Aorta (tissue), 5 donors: Measurements from ENCODE around the gene ING3. TPM values are rescaled to one million over a fixed set of nuclear protein-coding genes. Genes with fewer than 3 reads are reported as not detected.

Experiments
- ATAC-seq: fragments of 200-7000 bp; cut with Tn5 transposase; one replicate; pipeline ENCODE4 v1.9.1; 2022; ENCODE audit warnings: moderate library complexity; ENCODE audit not compliant: low FRiP score
- DNase-seq, 2 donors: peaks; one replicate each; pipeline ENCODE4 v3.0.0-alpha.2; 2020
- H3K27ac ChIP-seq, 2 donors: one replicate each; pipeline ENCODE4 v1.5.1; 2013; ENCODE audit warnings: low read length in 2 of 2, mild to moderate bottlenecking in 2 of 2, moderate library complexity in 2 of 2, control low read depth in 1 of 2, inconsistent platforms in 1 of 2, low read depth in 1 of 2
- H3K27me3 ChIP-seq, 2 donors: one replicate each; pipeline ENCODE4 v1.6.1; 2013; ENCODE audit warnings: control low read depth in 1 of 2, low read length in 1 of 2, mild to moderate bottlenecking in 1 of 2, moderate library complexity in 1 of 2; ENCODE audit not compliant: insufficient read depth in 2 of 2, control insufficient read depth in 1 of 2
- H3K36me3 ChIP-seq, 2 donors: one replicate each; pipeline ENCODE4 v1.6.1; 2013; ENCODE audit warnings: control low read depth in 1 of 2, low read length in 1 of 2, mild to moderate bottlenecking in 1 of 2; ENCODE audit not compliant: insufficient read depth in 2 of 2, control insufficient read depth in 1 of 2
- H3K4me1 ChIP-seq, 2 donors: one replicate each; pipeline ENCODE4 v1.6.1; 2013; ENCODE audit warnings: low read length in 2 of 2, control low read depth in 1 of 2, mild to moderate bottlenecking in 1 of 2, moderate library complexity in 1 of 2; ENCODE audit not compliant: insufficient read depth in 2 of 2, control insufficient read depth in 1 of 2
- H3K4me3 ChIP-seq, 2 donors: one replicate each; pipeline ENCODE4 v1.5.1; 2013; ENCODE audit warnings: low read length in 2 of 2, control low read depth in 1 of 2, mild to moderate bottlenecking in 1 of 2
- H3K9me3 ChIP-seq: one replicate; pipeline ENCODE4 v1.6.1; 2013; ENCODE audit warnings: mild to moderate bottlenecking, low read length; ENCODE audit not compliant: control insufficient read depth
- WGBS, 2 donors: extraction: QIAGEN DNeasy Blood & Tissue Kit; methylation state at CpG; one replicate each; pipeline ENCODE4 v1.1.7; 2013; 5-methylcytosine and 5-hydroxymethylcytosine counted together
- intact Hi-C, 2 donors: fragments of 100-400 bp; cut with DNase I; formaldehyde crosslinking; loops; one replicate each; pipeline versions ENCODE4 v1.14.2 to v1.15.0; 2022
- polyA plus RNA-seq, 2 donors: library from polyadenylated mRNA; stranded (reverse); fragments of 200-250 nt; gene quantifications; one replicate each; pipeline ENCODE4 v1.2.3, GENCODE V29; 2013
- total RNA-seq, 2 donors: library from RNA; stranded (reverse); fragmentation: NEBNext Ultra II Directional; extraction: Animal tissue kit (Norgen Biotek cat#: 25700); gene quantifications; one replicate each; pipeline ENCODE4 v1.2.1, GENCODE V29; 2021
- donor health status: healthy with polysubstance abuse.
- donor health status: Bipolar disorder and iron deficiency.
- donor health status: DM: no; HTN: no; CAD: no.
- donor health status: DM: no; HTN: no; CAD: no.
- donor health status: DM: yes; HTN: yes; CAD: no.

The ING3 gene
- total and polyA plus RNA-seq, 4 donors = 7.5 to 16.0 (median 15.7) TPM

DNA sequence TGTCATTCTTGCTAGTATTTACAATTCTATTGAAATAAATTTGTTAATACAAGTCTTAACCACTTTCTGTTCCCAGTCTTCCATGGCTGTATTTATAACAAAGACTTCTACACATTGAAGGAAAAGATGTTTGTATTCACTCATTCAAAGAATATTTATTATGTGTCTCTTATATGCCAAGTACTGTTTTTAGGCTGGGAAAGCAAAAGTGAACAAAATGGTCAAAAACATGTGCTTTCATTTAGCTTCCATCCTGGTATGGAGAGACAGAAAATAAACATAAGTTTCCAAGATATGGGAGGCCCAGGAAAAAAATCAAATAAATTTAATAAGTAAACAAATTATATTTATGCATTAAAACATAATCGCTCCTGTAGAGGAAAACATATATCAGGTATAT, 60.8 kb downstream of the ING3 start:
- Histone ChIP-seq H3K36me3 (no peaks in the 10 kb centered on the region), H3K27me3 (no peaks in the 10 kb centered on the region), H3K4me1 (peaks cover 0 to 2% of the 10 kb centered on the region in 2 donors), H3K9me3 (no peaks in the 10 kb centered on the region), H3K27ac (no peak overlapping the region), H3K4me3 (no peak overlapping the region)
- intact Hi-C loops = no loop called here
- WGBS, 2 donors = 86 to 93% methylated on average over 1 of the region's 1 CpG
- ATAC-seq (no peak), DNase-seq (no peak)

DNA sequence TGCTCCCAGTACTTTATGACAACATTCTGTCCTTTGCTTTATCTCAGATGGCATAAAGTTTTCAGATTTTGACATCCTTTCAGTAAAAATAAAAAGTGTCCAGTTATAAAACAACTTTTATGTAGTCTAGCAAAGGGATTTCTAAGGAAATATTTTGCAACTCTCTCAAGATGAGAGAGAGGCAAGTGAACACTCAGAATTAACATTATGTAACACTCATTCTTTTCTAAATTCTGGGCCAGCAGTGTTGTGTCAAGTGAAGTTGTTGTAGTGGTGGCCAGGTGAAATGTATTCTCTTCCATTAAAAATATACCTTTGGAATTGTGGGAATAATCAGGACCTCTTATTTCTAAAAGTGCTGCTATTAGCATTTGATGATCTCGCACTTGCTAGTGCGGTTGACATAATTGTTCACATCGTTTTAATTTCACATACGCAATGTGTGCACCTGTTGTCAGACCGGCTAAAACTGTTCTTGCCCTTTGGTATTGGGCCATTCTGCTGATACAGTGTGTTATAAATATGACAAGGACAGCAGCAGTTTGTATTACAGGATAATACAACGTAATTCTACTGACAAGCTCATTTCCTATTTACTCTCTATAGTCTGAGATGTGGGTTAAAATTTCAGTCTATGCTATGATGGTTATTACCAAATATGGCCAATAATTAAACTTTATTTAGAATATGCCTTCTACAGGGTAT, 61.7 kb downstream of the ING3 start:
- Histone ChIP-seq H3K9me3 (no peaks in the 10 kb centered on the region), H3K27ac (no peak overlapping the region), H3K4me1 (peaks cover 2 to 5% of the 10 kb centered on the region in 2 donors), H3K27me3 (no peaks in the 10 kb centered on the region), H3K4me3 (no peak overlapping the region), H3K36me3 (no peaks in the 10 kb centered on the region)
- ATAC-seq = no peak
- intact Hi-C loops = no loop called here
- WGBS, 2 donors = 89 to 93% methylated on average over 6 of the region's 6 CpGs
- no peak for DNase-seq

DNA sequence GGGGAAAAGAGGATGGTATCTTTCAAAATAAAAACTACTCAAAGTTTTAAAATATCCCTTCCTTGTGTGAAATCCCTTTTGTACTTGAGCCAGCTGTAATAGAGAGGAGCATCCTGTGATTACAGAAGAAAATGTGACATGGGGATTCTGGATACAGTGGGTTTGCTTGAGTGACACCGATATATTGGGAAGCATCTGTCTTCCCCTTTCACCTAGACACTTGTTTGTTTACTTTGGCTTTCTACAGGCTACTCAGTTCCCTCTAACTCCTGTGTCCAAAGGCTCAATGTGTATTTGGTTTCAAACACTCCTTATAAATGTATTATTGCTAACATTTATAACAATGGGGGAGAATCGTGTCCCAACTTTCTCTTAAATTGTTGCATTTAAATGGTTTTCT, 62.3 kb downstream of the ING3 start:
- WGBS, 2 donors = 77 to 78% methylated on average over 2 of the region's 2 CpGs
- no peak for ATAC-seq
- Histone ChIP-seq H3K9me3 (no peaks in the 10 kb centered on the region), H3K4me3 (no peak overlapping the region), H3K27me3 (no peaks in the 10 kb centered on the region), H3K27ac (no peak overlapping the region), H3K36me3 (no peaks in the 10 kb centered on the region), H3K4me1 (peaks cover 2 to 5% of the 10 kb centered on the region in 2 donors)
- intact Hi-C loops = no loop called here
- DNase-seq = no peak

DNA sequence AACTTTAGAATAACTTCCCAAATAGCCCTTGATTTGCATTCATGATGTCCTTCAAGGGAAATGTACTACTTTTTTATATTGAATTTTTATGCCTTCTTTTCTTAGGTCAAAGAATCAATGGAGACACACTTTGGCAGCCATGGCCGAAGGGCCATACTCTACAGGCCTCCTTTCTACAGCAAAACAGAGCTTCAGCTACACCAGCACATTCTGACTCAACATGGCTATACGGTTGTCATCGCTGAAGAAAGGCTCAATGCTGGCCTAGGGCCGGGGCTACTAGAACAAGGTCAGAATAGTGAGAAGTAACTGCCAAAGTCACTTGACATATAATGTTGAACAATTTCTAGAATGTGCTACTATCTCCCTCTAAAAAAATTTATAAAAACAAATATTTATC, 65.0 kb downstream of the ING3 start:
- Histone ChIP-seq H3K4me1 (peaks cover 2 to 7% of the 10 kb centered on the region in 2 donors), H3K9me3 (no peaks in the 10 kb centered on the region), H3K27me3 (no peaks in the 10 kb centered on the region), H3K27ac (no peak overlapping the region), H3K36me3 (no peaks in the 10 kb centered on the region), H3K4me3 (no peak overlapping the region)
- WGBS, 2 donors = 87 to 89% methylated on average over 4 of the region's 4 CpGs
- ATAC-seq = no peak
- intact Hi-C loops = no loop called here
- DNase-seq = no peak

DNA sequence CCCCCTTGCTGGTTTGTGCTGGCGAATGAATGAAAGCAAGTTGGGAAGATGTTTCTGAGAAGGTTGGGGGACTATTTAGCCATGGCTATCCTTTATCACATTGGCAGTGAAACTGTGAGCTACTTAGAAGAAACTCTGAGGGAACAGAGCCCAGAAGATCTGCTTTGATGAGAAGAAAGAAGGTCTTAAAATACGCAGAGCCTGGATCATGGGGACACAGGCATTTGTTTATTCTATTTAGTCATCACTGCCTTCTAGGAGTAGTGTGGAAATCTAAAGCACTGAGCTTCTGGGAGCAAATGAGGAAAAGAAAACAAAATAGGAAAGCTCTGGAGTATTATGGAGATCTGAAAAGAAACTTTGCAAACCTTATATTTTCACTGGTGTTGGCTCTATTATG, 66.4 kb downstream of the ING3 start:
- Histone ChIP-seq H3K27me3 (no peaks in the 10 kb centered on the region), H3K36me3 (no peaks in the 10 kb centered on the region), H3K27ac (peak overlapping the region in 1 of 2 donors; percentile 20), H3K9me3 (no peaks in the 10 kb centered on the region), H3K4me1 (peaks cover 2 to 7% of the 10 kb centered on the region in 2 donors), H3K4me3 (no peak overlapping the region)
- 42 to 45% methylated on average over 2 of the region's 2 CpGs for WGBS, 2 donors
- intact Hi-C loops = no loop called here
- peak; percentile 56 for ATAC-seq
- no peak for DNase-seq

DNA sequence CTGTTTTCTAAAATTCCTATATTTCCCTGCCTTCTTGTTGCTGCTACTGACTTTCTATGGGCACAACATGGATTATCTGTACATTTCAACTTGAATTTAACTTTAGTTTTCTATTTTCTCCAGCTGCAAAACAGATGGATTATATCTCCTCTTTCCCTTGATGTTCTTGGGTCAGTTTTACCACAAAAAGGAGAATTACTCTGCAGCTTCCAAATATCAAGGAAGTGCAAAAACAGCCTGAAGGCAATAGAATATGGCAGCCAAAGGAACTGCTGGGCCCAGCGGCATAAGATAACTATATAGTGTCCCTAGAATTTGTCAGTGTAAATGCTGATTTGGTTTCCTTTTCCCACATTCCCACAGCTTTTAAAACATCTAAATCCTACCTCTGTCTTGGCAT, 67.0 kb downstream of the ING3 start:
- H3K36me3 ChIP-seq = no peaks in the 10 kb centered on the region
- no peak overlapping the region for H3K4me3 ChIP-seq
- H3K9me3 ChIP-seq = no peaks in the 10 kb centered on the region
- H3K27me3 ChIP-seq = no peaks in the 10 kb centered on the region
- no peak for DNase-seq
- H3K4me1 ChIP-seq = peaks cover 0 to 7% of the 10 kb centered on the region in 2 donors
- H3K27ac ChIP-seq = no peak overlapping the region
- intact Hi-C loops = no loop called here
- 12 to 20% methylated on average over 1 of the region's 1 CpG for WGBS, 2 donors
- ATAC-seq = no peak

DNA sequence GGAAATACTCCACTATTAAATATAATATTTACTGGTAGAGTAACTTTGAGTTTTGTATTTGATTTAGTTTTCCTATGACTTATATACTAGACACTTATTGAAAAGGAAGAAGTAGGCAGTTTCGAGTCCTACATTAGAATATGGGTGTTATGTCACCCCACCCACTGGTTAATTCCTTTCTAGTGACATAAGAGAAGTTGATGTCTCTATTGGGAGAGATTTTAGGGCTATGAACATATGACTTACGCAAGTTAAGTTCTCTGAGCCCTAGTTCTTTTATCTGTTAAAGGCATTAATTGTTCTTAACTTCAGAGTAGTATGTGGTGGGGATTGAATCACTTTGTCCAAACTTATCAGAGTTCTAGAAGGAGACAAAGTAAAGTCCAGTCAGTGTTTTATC, 68.4 kb downstream of the ING3 start:
- Histone ChIP-seq H3K9me3 (no peaks in the 10 kb centered on the region), H3K27ac (no peak overlapping the region), H3K4me1 (peaks cover 0 to 7% of the 10 kb centered on the region in 2 donors), H3K27me3 (no peaks in the 10 kb centered on the region), H3K4me3 (no peak overlapping the region), H3K36me3 (no peaks in the 10 kb centered on the region)
- DNase-seq (no peak), ATAC-seq (peak; percentile 28)
- 19 to 21% methylated on average over 2 of the region's 2 CpGs for WGBS, 2 donors
- intact Hi-C loops = no loop called here

DNA sequence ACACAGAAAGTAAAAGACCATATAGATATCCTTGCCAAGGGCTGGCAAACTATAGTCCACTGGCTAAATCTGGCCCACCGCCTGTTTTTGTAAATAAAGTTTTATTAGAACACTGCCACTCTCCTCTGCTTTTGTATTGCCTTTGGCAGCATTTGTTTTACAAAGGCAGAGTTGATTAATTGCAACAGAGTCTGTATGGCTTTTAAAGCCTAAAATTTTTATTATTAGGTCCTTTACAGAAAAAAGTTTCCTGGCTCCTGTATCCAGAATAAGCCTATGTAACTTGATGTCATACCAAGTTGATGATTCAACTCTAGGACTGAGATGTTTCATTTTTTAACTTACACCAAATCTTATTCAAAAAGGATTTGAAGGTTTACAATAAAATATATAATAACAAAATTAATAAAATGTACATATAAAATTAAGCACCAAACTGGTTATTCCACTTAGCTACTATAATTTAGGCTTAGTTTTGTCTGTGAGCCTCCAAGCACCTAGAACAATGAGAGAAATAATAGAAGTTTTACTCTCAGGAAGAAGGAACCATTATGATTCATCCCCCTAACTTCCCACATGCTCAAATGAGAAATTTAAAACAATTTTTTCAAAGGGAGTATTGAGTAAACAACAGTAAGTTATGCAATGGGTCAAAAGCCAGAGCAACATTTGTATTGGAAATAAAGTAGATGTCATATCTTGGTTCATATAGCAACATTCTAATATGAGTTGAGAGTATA, 69.8 kb downstream of the ING3 start:
- Histone ChIP-seq H3K4me1 (peaks cover 0 to 9% of the 10 kb centered on the region in 2 donors), H3K4me3 (no peak overlapping the region), H3K36me3 (no peaks in the 10 kb centered on the region), H3K9me3 (no peaks in the 10 kb centered on the region), H3K27ac (no peak overlapping the region), H3K27me3 (no peaks in the 10 kb centered on the region)
- no peak for DNase-seq
- intact Hi-C loops = no loop called here
- ATAC-seq = no peak
- whole genome bisulfite sequencing, 2 donors = 57 to 78% methylated on average over 1 of the region's 1 CpG
